Mesenchymal stem cell (in vitro differentiated cells and primary cell): Measurements from ENCODE around the gene SFRP4.
"Not testable (repeated sequence)": the region's sequence is repeated elsewhere in the genome, so short reads cannot be mapped to it uniquely, and the experiment has no call there.

Experiments used
- DNase-seq: peaks from one replicate; pipeline ENCODE4 v3.0.0-alpha.2; 2013
- H2AFZ ChIP-seq: one replicate; pipeline ENCODE4 v1.6.1; 2013; ENCODE audit warnings: low read depth, mild to moderate bottlenecking, control low read depth, inconsistent platforms, low read length, moderate library complexity
- H2AK5ac ChIP-seq: 2 replicates; pipeline ENCODE4 v1.6.1; 2013; ENCODE audit warnings: low read length, moderate library complexity, mild to moderate bottlenecking, inconsistent platforms; ENCODE audit not compliant: severe bottlenecking
- H2BK120ac ChIP-seq: one replicate; pipeline ENCODE4 v1.6.1; 2013; ENCODE audit warnings: low read depth, mild to moderate bottlenecking, inconsistent platforms, low read length, moderate library complexity
- H2BK12ac ChIP-seq, 2 experiments: one replicate each; pipeline ENCODE4 v1.6.1; 2013; ENCODE audit warnings: inconsistent platforms in 2 of 2, low read length in 2 of 2, mild to moderate bottlenecking in 2 of 2, moderate library complexity in 2 of 2, control low read depth in 1 of 2
- H2BK15ac ChIP-seq: one replicate; pipeline ENCODE4 v1.6.1; 2013; ENCODE audit warnings: mild to moderate bottlenecking, low read depth, inconsistent platforms; ENCODE audit not compliant: poor library complexity, severe bottlenecking
- H2BK5ac ChIP-seq: 2 replicates; pipeline ENCODE4 v1.6.1; 2013; ENCODE audit warnings: low read depth, mild to moderate bottlenecking, low read length, control low read depth, inconsistent platforms; ENCODE audit not compliant: poor library complexity, severe bottlenecking
- H3K14ac ChIP-seq, 2 experiments: one replicate each; pipeline ENCODE4 v1.6.1; 2013; ENCODE audit warnings: inconsistent platforms in 2 of 2, low read length in 2 of 2, control low read depth in 1 of 2, mild to moderate bottlenecking in 1 of 2, moderate library complexity in 1 of 2
- H3K18ac ChIP-seq, 2 experiments: one replicate each; pipeline ENCODE4 v1.6.1; 2013; ENCODE audit warnings: inconsistent platforms in 2 of 2, low read length in 2 of 2, control low read depth in 1 of 2, low read depth in 1 of 2, mild to moderate bottlenecking in 1 of 2
- H3K23ac ChIP-seq, 2 experiments: one replicate each; pipeline ENCODE4 v1.6.1; 2013; ENCODE audit warnings: inconsistent platforms in 2 of 2, low read length in 2 of 2, mild to moderate bottlenecking in 2 of 2, moderate library complexity in 2 of 2, control low read depth in 1 of 2
- H3K27ac ChIP-seq: 2 replicates; pipeline ENCODE4 v1.5.1; 2013; ENCODE audit warnings: mild to moderate bottlenecking, moderate library complexity, low read length, control low read depth, inconsistent platforms; ENCODE audit not compliant: poor library complexity, severe bottlenecking
- H3K27me3 ChIP-seq, 2 experiments: 2 replicates each; pipeline versions ENCODE4 v1.6.1 to v1.7.0; 2013; ENCODE audit warnings: low read length in 2 of 2, mild to moderate bottlenecking in 2 of 2, moderate library complexity in 2 of 2, control low read depth in 1 of 2, inconsistent platforms in 1 of 2; ENCODE audit not compliant: control insufficient read depth in 1 of 2, insufficient read depth in 1 of 2
- H3K36me3 ChIP-seq, 2 experiments: 2 replicates each; pipeline versions ENCODE4 v1.6.1 to v1.7.0; 2013; ENCODE audit warnings: low read length in 2 of 2, control low read depth in 1 of 2, inconsistent platforms in 1 of 2, low read depth in 1 of 2, mild to moderate bottlenecking in 1 of 2; ENCODE audit not compliant: insufficient read depth in 2 of 2, control insufficient read depth in 1 of 2
- H3K4ac ChIP-seq, 2 experiments: one replicate each; pipeline ENCODE4 v1.6.1; 2013; ENCODE audit warnings: inconsistent platforms in 2 of 2, low read length in 2 of 2, mild to moderate bottlenecking in 2 of 2, moderate library complexity in 2 of 2, control low read depth in 1 of 2, low read depth in 1 of 2
- H3K4me1 ChIP-seq: 2 replicates; pipeline ENCODE4 v1.6.1; 2013; ENCODE audit warnings: low read depth, low read length, control low read depth; ENCODE audit not compliant: control insufficient read depth, insufficient read depth
- H3K4me2 ChIP-seq: 2 replicates; pipeline ENCODE4 v1.6.1; 2013; ENCODE audit warnings: low read length, mild to moderate bottlenecking, inconsistent platforms; ENCODE audit not compliant: poor library complexity, severe bottlenecking
- H3K4me3 ChIP-seq, 2 experiments: 2 replicates each; pipeline versions ENCODE4 v1.5.1 to v1.7.0; 2013; ENCODE audit warnings: low read length in 2 of 2, mild to moderate bottlenecking in 2 of 2, control low read depth in 1 of 2, low read depth in 1 of 2; ENCODE audit not compliant: insufficient read depth in 1 of 2
- H3K79me1 ChIP-seq: replicated peaks from 2 replicates; pipeline ENCODE4 v1.6.1; 2013; ENCODE audit warnings: mild to moderate bottlenecking, control low read depth, low read length, inconsistent platforms; ENCODE audit not compliant: poor library complexity, severe bottlenecking
- H3K9ac ChIP-seq: 2 replicates; pipeline ENCODE4 v1.7.0; 2013; ENCODE audit warnings: mild to moderate bottlenecking, low read length, moderate library complexity
- H3K9me3 ChIP-seq: 2 replicates; pipeline ENCODE4 v1.7.0; 2013; ENCODE audit warnings: mild to moderate bottlenecking, low read length; ENCODE audit not compliant: control insufficient read depth
- H4K8ac ChIP-seq: one replicate; pipeline ENCODE4 v1.6.1; 2013; ENCODE audit warnings: inconsistent platforms, mild to moderate bottlenecking, low read length, moderate library complexity
- H4K91ac ChIP-seq: one replicate; pipeline ENCODE4 v1.6.1; 2013; ENCODE audit warnings: mild to moderate bottlenecking, low read length, inconsistent platforms
- WGBS: methylation state at CpG from one replicate; pipeline ENCODE4 v1.1.7; 2013; ENCODE audit warnings: mixed read lengths; 5-methylcytosine and 5-hydroxymethylcytosine counted together

The SFRP4 gene

GRCh38 chr7:37957221-37957970 lies 40.8 kb upstream of the SFRP4 start:
- no peak overlapping the region for H4K91ac ChIP-seq
- H3K4ac ChIP-seq, result no peak overlapping the region
- no peak overlapping the region for H3K4me3 ChIP-seq
- peaks cover 0 to 7% of the 10 kb centered on the region in 2 experiments for H3K36me3 ChIP-seq
- 83% methylated on average over 9 of the region's 9 CpGs for WGBS
- no peak overlapping the region for H3K23ac ChIP-seq
- no peak overlapping the region for H2AK5ac ChIP-seq
- H3K9ac ChIP-seq, result no peak overlapping the region
- no peak overlapping the region for H4K8ac ChIP-seq
- no peak overlapping the region for H3K27ac ChIP-seq
- no peak overlapping the region for H3K4me2 ChIP-seq
- DNase-seq, result no peak
- H2BK120ac ChIP-seq, result no peak overlapping the region
- H2AFZ ChIP-seq, result no peak overlapping the region
- no peak overlapping the region for H3K14ac ChIP-seq
- H3K27me3 ChIP-seq, result no peaks in the 10 kb centered on the region
- no peaks in the 10 kb centered on the region for H3K4me1 ChIP-seq
- H2BK15ac ChIP-seq, result no peak overlapping the region
- H2BK5ac ChIP-seq, result no peak overlapping the region
- no peaks in the 10 kb centered on the region for H3K79me1 ChIP-seq
- no peak overlapping the region for H3K18ac ChIP-seq
- no peak overlapping the region for H2BK12ac ChIP-seq
- no peaks in the 10 kb centered on the region for H3K9me3 ChIP-seq

GRCh38 chr7:37956791-37957190 lies 40.2 kb upstream of the SFRP4 start:
- Histone ChIP-seq H3K18ac (no peak overlapping the region), H2BK120ac (no peak overlapping the region), H4K8ac (no peak overlapping the region), H2AFZ (no peak overlapping the region), H3K4ac (no peak overlapping the region), H4K91ac (no peak overlapping the region), H3K27me3 (no peaks in the 10 kb centered on the region), H3K9ac (no peak overlapping the region), H2BK5ac (no peak overlapping the region), H3K27ac (no peak overlapping the region), H3K14ac (no peak overlapping the region), H2BK12ac (no peak overlapping the region), H3K79me1 (no peaks in the 10 kb centered on the region), H3K4me3 (no peak overlapping the region), H2AK5ac (no peak overlapping the region), H3K4me1 (no peaks in the 10 kb centered on the region), H2BK15ac (no peak overlapping the region), H3K36me3 (peaks cover 0 to 12% of the 10 kb centered on the region in 2 experiments), H3K23ac (no peak overlapping the region), H3K4me2 (no peak overlapping the region), H3K9me3 (no peaks in the 10 kb centered on the region)
- DNase-seq, result no peak

GRCh38 chr7:37954217-37954616 lies 37.6 kb upstream of the SFRP4 start:
- not testable (repeated sequence) for H3K79me1 ChIP-seq, H2BK15ac ChIP-seq, H3K27ac ChIP-seq, H3K9me3 ChIP-seq, H4K91ac ChIP-seq, DNase-seq, H2BK120ac ChIP-seq, H3K4me1 ChIP-seq, H4K8ac ChIP-seq, H2AFZ ChIP-seq, H3K27me3 ChIP-seq, H3K23ac ChIP-seq, H2AK5ac ChIP-seq, H3K4me3 ChIP-seq, H3K14ac ChIP-seq, H3K4me2 ChIP-seq, H2BK12ac ChIP-seq, H3K18ac ChIP-seq, H3K4ac ChIP-seq, H2BK5ac ChIP-seq, H3K9ac ChIP-seq
- no CpG with 5 or more reads among the region's 1 CpG for WGBS
- peaks cover 0 to 36% of the 10 kb centered on the region in 2 experiments for H3K36me3 ChIP-seq

GRCh38 chr7:37952240-37952639 lies 35.6 kb upstream of the SFRP4 start:
- Histone ChIP-seq H3K27ac (no peak overlapping the region), H3K27me3 (no peaks in the 10 kb centered on the region), H2AK5ac (no peak overlapping the region), H3K9me3 (no peaks in the 10 kb centered on the region), H3K79me1 (peaks cover 5% of the 10 kb centered on the region), H3K36me3 (peaks cover 0 to 41% of the 10 kb centered on the region in 2 experiments), H2BK5ac (no peak overlapping the region), H3K23ac (no peak overlapping the region), H2BK12ac (no peak overlapping the region), H3K4me2 (no peak overlapping the region), H4K8ac (no peak overlapping the region), H3K4ac (no peak overlapping the region), H3K9ac (no peak overlapping the region), H2BK15ac (no peak overlapping the region), H4K91ac (no peak overlapping the region), H2AFZ (no peak overlapping the region), H3K14ac (no peak overlapping the region), H3K4me3 (no peak overlapping the region), H2BK120ac (no peak overlapping the region), H3K18ac (no peak overlapping the region), H3K4me1 (no peaks in the 10 kb centered on the region)
- 68% methylated on average over 2 of the region's 2 CpGs for WGBS
- DNase-seq, result no peak
